PC-3 (cell line): Measurements from ENCODE around the gene RAD51D. TPM values are rescaled to one million over a fixed set of nuclear protein-coding genes. Genes with fewer than 3 reads are reported as not detected.

ENCODE experiments used
- ATAC-seq: fragments of 200-7000 bp; cut with Tn5 transposase; 2 replicates; pipeline ENCODE4 v1.9.1; 2020; ENCODE audit warnings: mild to moderate bottlenecking, moderate library complexity
- BruUV-seq: library from RNA; stranded (reverse); fragments of 400-500 nt; replicated peaks from 2 replicates; lab custom pipeline; 2021; lab: Mats Ljungman, UMichigan
- CTCF ChIA-PET: fragments of 300-600 bp; sonication (Branson Sonifier 250); formaldehyde crosslinking; loops from one replicate; lab custom pipeline; 2022; ENCODE audit warnings: antibody characterized with exemption; lab: Charles Lee
- POLR2A ChIA-PET: fragments of 300-600 bp; sonication (Branson Sonifier 250); formaldehyde crosslinking; loops from one replicate; lab custom pipeline; 2022; ENCODE audit warnings: antibody characterized with exemption; ENCODE audit not compliant: unreplicated experiment; lab: Charles Lee
- DNase-seq: peaks from one replicate; pipeline ENCODE4 v3.0.0-alpha.2; 2015
- H2AFZ ChIP-seq: fragments of 300-600 bp; sonication (generic); 2 replicates; pipeline ENCODE4 v1.6.0; 2016; ENCODE audit warnings: antibody characterized with exemption, low read length
- H3F3A ChIP-seq: fragments of 300-600 bp; sonication (generic); one replicate; pipeline ENCODE4 v1.6.0; 2017; ENCODE audit warnings: antibody characterized with exemption, low read length, control low read depth, mild to moderate bottlenecking; ENCODE audit not compliant: unreplicated experiment
- H3K27ac ChIP-seq: fragments of 300-600 bp; sonication (generic); 2 replicates; pipeline ENCODE4 v1.5.1; 2016; ENCODE audit warnings: mild to moderate bottlenecking, low read length
- H3K27me3 ChIP-seq: fragments of 300-600 bp; sonication (generic); 2 replicates; pipeline ENCODE4 v1.6.1; 2016; ENCODE audit warnings: low read length, mixed read lengths
- H3K36me3 ChIP-seq: fragments of 300-600 bp; sonication (generic); 2 replicates; pipeline ENCODE4 v1.6.1; 2016; ENCODE audit warnings: low read depth, mixed run types, low read length, mixed read lengths
- H3K4me1 ChIP-seq: fragments of 300-600 bp; sonication (generic); 2 replicates; pipeline ENCODE4 v1.5.1; 2016; ENCODE audit warnings: low read length; ENCODE audit not compliant: insufficient read depth
- H3K4me2 ChIP-seq: fragments of 300-600 bp; sonication (generic); 2 replicates; pipeline ENCODE4 v1.6.0; 2016; ENCODE audit warnings: low read length
- H3K4me3 ChIP-seq: fragments of 300-600 bp; sonication (generic); 2 replicates; pipeline ENCODE4 v1.5.1; 2016; ENCODE audit warnings: mild to moderate bottlenecking, low read length, mixed read lengths
- H3K79me2 ChIP-seq: fragments of 300-600 bp; sonication (generic); 2 replicates; pipeline ENCODE4 v1.6.1; 2017; ENCODE audit warnings: low read length, mixed read lengths
- H3K9ac ChIP-seq: fragments of 300-600 bp; sonication (generic); 2 replicates; pipeline ENCODE4 v1.6.0; 2016; ENCODE audit warnings: mild to moderate bottlenecking, low read length
- H3K9me2 ChIP-seq: fragments of 300-600 bp; sonication (generic); replicated peaks from 2 replicates; pipeline ENCODE4 v1.6.1; 2016; ENCODE audit warnings: mixed run types, low read length, mixed read lengths
- H3K9me3 ChIP-seq: fragments of 300-600 bp; sonication (generic); 2 replicates; pipeline ENCODE4 v1.6.1; 2016; ENCODE audit warnings: low read length, mixed read lengths
- H4K20me1 ChIP-seq: fragments of 300-600 bp; sonication (generic); 2 replicates; pipeline ENCODE4 v1.6.1; 2016; ENCODE audit warnings: low read length, mixed read lengths
- CTCF ChIP-seq: fragments of 300-600 bp; sonication (generic); conservative IDR thresholded peaks from 2 replicates; pipeline ENCODE4 v1.5.1; 2017; ENCODE audit warnings: antibody characterized with exemption, low read depth, mild to moderate bottlenecking, low read length
- EZH2 ChIP-seq: fragments of 300-600 bp; sonication (generic); IDR thresholded peaks from one replicate; pipeline ENCODE4 v1.6.1; 2017; ENCODE audit warnings: antibody characterized with exemption, mild to moderate bottlenecking, low read length; ENCODE audit not compliant: unreplicated experiment
- EZH2phosphoT487 ChIP-seq: fragments of 300-600 bp; sonication (generic); IDR thresholded peaks from 2 replicates; pipeline ENCODE4 v1.6.1; 2018; ENCODE audit warnings: mild to moderate bottlenecking, antibody characterized with exemption, low read length, borderline replicate concordance
- intact Hi-C: fragments of 100-400 bp; cut with micrococcal nuclease; formaldehyde crosslinking; loops from 2 replicates; pipeline ENCODE4 v1.9.0; 2023
- total RNA-seq: library from RNA; depleted of rRNA; stranded (reverse); fragments of >200 nt; gene quantifications from 2 replicates; pipeline ENCODE4 v1.2.3, GENCODE V29; 2014

Gene RAD51D
- total RNA-seq, 1 experiment from 2014 or later, result 10.7 TPM

DNA sequence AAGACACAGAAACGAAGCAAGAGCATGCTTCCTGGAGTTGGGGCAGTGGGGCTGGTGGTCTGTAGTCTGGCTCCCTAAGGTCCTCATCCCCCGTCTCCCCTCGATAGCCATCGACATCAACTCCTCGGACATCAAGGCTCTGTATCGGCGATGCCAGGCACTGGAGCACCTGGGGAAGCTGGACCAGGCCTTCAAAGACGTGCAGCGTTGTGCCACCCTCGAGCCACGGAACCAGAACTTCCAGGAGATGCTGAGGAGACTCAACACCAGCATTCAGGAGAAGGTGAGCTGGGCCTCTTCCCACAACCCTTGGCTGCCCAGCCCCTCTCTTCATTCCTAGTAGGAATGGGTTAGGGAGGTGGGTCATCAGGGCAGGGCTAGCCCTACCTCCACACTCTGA is 30.3 kb upstream of the RAD51D start:
- ChIA-PET POLR2A (no interaction called here), CTCF (no interaction called here)
- ATAC-seq (no peak), DNase-seq (no peak)
- no peak overlapping the region for H3K9ac ChIP-seq
- intact Hi-C loops, result no loop called here
- no peaks in the 10 kb centered on the region for H3K36me3 ChIP-seq
- H3F3A ChIP-seq, result no peaks in the 10 kb centered on the region
- 0 out of 2 replicates have a peak, but pooled peaks cover 4% of the 10 kb centered on the region for H3K4me1 ChIP-seq
- no peaks in the 10 kb centered on the region for H3K27me3 ChIP-seq
- TF ChIP-seq EZH2, result no peak
- no peak for TF ChIP-seq CTCF
- TF ChIP-seq EZH2phosphoT487, result no peak
- no peak overlapping the region for H3K4me3 ChIP-seq
- no peaks in the 10 kb centered on the region for H3K9me3 ChIP-seq
- H3K9me2 ChIP-seq, result no peaks in the 10 kb centered on the region
- H3K79me2 ChIP-seq, result no peaks in the 10 kb centered on the region
- H4K20me1 ChIP-seq, result no peaks in the 10 kb centered on the region
- no TSS peak for BruUV-seq
- no peak overlapping the region for H2AFZ ChIP-seq
- no peak overlapping the region for H3K4me2 ChIP-seq
- no peak overlapping the region for H3K27ac ChIP-seq

- Histone ChIP-seq H3K9ac (no peak overlapping the region), H3K4me1 (0 out of 2 replicates have a peak, but pooled peaks cover 4% of the 10 kb centered on the region), H3K79me2 (no peaks in the 10 kb centered on the region), H2AFZ (no peak overlapping the region), H3K9me2 (no peaks in the 10 kb centered on the region), H3K27me3 (no peaks in the 10 kb centered on the region), H3K4me2 (no peak overlapping the region), H4K20me1 (no peaks in the 10 kb centered on the region), H3K36me3 (no peaks in the 10 kb centered on the region), H3F3A (no peaks in the 10 kb centered on the region), H3K9me3 (no peaks in the 10 kb centered on the region), H3K4me3 (no peak overlapping the region), H3K27ac (no peak overlapping the region)
- no peak for DNase-seq
- ChIA-PET CTCF (interaction anchor here (0.6 kb wide), 1 partner anchor 20 kb away, joined by 3 read pairs; no protein-coding TSS in a partner anchor), POLR2A (no interaction called here)
- intact Hi-C loops, result no loop called here
- no TSS peak for BruUV-seq
- TF ChIP-seq EZH2phosphoT487 (no peak), CTCF (no peak), EZH2 (no peak)
- no peak for ATAC-seq
Measured at GRCh38 chr17:35148144-35148543, 28.5 kb upstream of the RAD51D start.

DNA sequence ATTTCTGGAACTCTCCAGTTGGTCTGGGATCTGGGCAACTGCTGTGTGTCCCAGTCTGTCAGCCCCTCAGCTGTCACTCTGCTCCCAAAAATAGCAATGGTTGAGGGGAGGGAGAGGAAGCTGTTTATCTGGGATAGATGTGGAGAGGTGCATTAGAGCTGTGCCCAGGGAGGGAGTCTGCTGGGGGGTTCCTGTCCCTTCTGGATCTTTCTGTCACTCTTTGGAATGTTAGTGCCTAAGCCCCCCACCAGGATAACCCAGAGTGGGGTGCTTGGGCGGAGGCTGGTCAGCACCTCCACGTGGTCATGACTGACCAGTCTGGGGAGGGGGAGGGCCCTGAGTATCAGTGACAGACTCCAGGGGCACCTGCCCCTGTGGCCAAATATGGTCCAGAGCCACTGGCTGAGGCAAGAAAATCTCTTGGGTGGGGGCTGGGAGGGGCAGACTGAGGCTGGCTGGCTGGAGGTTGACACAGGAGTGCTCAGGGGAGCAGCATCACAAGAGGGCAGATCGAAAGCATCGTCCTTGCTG is 27.8 kb upstream of the RAD51D start, which contains the start of gene UNC45B:
Gene UNC45B, plus strand, starts transcription at position 443 of the 531 bp plus-strand sequence. CDS start 447 bp downstream, outside the sequence.
- no peaks in the 10 kb centered on the region for H3K9me2 ChIP-seq
- ChIA-PET POLR2A (no interaction called here), CTCF (no interaction called here)
- no peak for ATAC-seq
- H3K4me3 ChIP-seq, result no peak within 1 kb of the TSS
- H4K20me1 ChIP-seq, result no peaks in the 10 kb centered on the region
- H3K9me3 ChIP-seq, result no peaks in the 10 kb centered on the region
- H3F3A ChIP-seq, result no peaks in the 10 kb centered on the region
- no peak within 1 kb of the TSS for H3K9ac ChIP-seq
- intact Hi-C loops, result no loop called here
- no peak within 1 kb of the TSS for H2AFZ ChIP-seq
- TF ChIP-seq EZH2 (no peak), EZH2phosphoT487 (no peak), CTCF (no peak)
- H3K4me2 ChIP-seq, result no peak within 1 kb of the TSS
- H3K27me3 ChIP-seq, result no peaks in the 10 kb centered on the region
- H3K36me3 ChIP-seq, result no peaks in the 10 kb centered on the region
- no peaks in the 10 kb centered on the region for H3K4me1 ChIP-seq
- no peaks in the 10 kb centered on the region for H3K79me2 ChIP-seq
- no TSS peak for BruUV-seq
- DNase-seq, result no peak
- H3K27ac ChIP-seq, result no peak within 1 kb of the TSS
